Measurements from ENCODE around the gene SLIT3. TPM values are rescaled to one million over a fixed set of nuclear protein-coding genes. Genes with fewer than 3 reads are reported as not detected.

SLIT3 gene
- polyA plus RNA-seq, 1 of the 3 experiments (the other 2 are of a cell fraction): 119 TPM

GRCh38 chr5:168929656-168930055, 371.3 kb downstream of the SLIT3 start:
- H3K36me3 ChIP-seq (replicated peaks in 1 of 2; ENCODE audit: control insufficient read depth in 1 of 2, insufficient read depth in 2 of 2, low read length in 1 of 2): no peaks in the 10 kb centered on the region
- ChIA-PET CTCF (interaction anchor here (1.4 kb wide), 1 partner anchor 9 kb away, joined by 4 read pairs; no protein-coding TSS in a partner anchor), POLR2A (no interaction called here)
- H3K27ac ChIP-seq (ENCODE audit: low read depth in 2 of 2, low read length in 1 of 2): no peak overlapping the region
- no peaks in the 10 kb centered on the region for H3F3A ChIP-seq (replicated peaks; ENCODE audit: insufficient read depth)
- no peak for DNase-seq
- H3K9me2 ChIP-seq: no peaks in the 10 kb centered on the region
- WGBS (ENCODE audit: low lambda C conversion rate): 98% methylated on average over 5 of the region's 7 CpGs
- no peaks in the 10 kb centered on the region for H3K9me3 ChIP-seq
- H4K20me1 ChIP-seq (ENCODE audit: insufficient read depth): no peaks in the 10 kb centered on the region
- H3K4me2 ChIP-seq: no peak overlapping the region
- H3K4me3 ChIP-seq (ENCODE audit: low read depth in 2 of 2, low read length in 1 of 2): no peak overlapping the region
- H3K27me3 ChIP-seq (ENCODE audit: insufficient read depth): no peaks in the 10 kb centered on the region
- no peak overlapping the region for H2AFZ ChIP-seq (ENCODE audit: low read depth)
- H3K4me1 ChIP-seq (ENCODE audit: control insufficient read depth in 1 of 2, insufficient read depth in 2 of 2, low read depth in 1 of 2, low read length in 1 of 2): peaks cover 0 to 17% of the 10 kb centered on the region in 2 experiments; a peak in 1 of 4 replicates
- TF ChIP-seq CTCF (IDR thresholded peaks at IDR 0.05) (no peak), RCOR1 (IDR thresholded peaks at IDR 0.05; ENCODE audit: low read length) (no peak), SIN3A (IDR thresholded peaks at IDR 0.05; ENCODE audit: borderline replicate concordance, low read depth, low read length) (no peak)
- no peaks in the 10 kb centered on the region for H3K79me2 ChIP-seq (ENCODE audit: insufficient read depth)
- no peak overlapping the region for H3K9ac ChIP-seq

GRCh38 chr5:168925160-168925559, 375.8 kb downstream of the SLIT3 start:
- Histone ChIP-seq H3K79me2 (ENCODE audit: insufficient read depth) (no peaks in the 10 kb centered on the region), H3K27me3 (ENCODE audit: insufficient read depth) (no peaks in the 10 kb centered on the region), H2AFZ (ENCODE audit: low read depth) (no peak overlapping the region), H3F3A (replicated peaks; ENCODE audit: insufficient read depth) (peaks cover 4% of the 10 kb centered on the region), H3K27ac (ENCODE audit: low read depth in 2 of 2, low read length in 1 of 2) (no peak overlapping the region), H3K4me2 (no peak overlapping the region), H3K9me2 (no peaks in the 10 kb centered on the region), H3K36me3 (replicated peaks in 1 of 2; ENCODE audit: control insufficient read depth in 1 of 2, insufficient read depth in 2 of 2, low read length in 1 of 2) (no peaks in the 10 kb centered on the region), H3K9me3 (no peaks in the 10 kb centered on the region), H4K20me1 (ENCODE audit: insufficient read depth) (no peaks in the 10 kb centered on the region), H3K4me1 (ENCODE audit: control insufficient read depth in 1 of 2, insufficient read depth in 2 of 2, low read depth in 1 of 2, low read length in 1 of 2) (peaks cover 0 to 21% of the 10 kb centered on the region in 2 experiments; a peak in 2 of 4 replicates), H3K9ac (no peak overlapping the region), H3K4me3 (ENCODE audit: low read depth in 2 of 2, low read length in 1 of 2) (no peak overlapping the region)
- no peak for DNase-seq
- no peak for TF ChIP-seq EZH2phosphoT487 (IDR thresholded peaks at IDR 0.05; ENCODE audit: borderline replicate concordance, low read depth)
- no peak for TF ChIP-seq RXRA (IDR thresholded peaks at IDR 0.05; ENCODE audit: borderline replicate concordance, low read depth)
- TF ChIP-seq MEF2A (IDR thresholded peaks at IDR 0.05; ENCODE audit: borderline replicate concordance, low read depth): no peak
- no peak for TF ChIP-seq TCF12 (IDR thresholded peaks at IDR 0.05)
- TF ChIP-seq GABPA (IDR thresholded peaks at IDR 0.05; ENCODE audit: low read depth): no peak
- TF ChIP-seq SMC3 (IDR thresholded peaks at IDR 0.05; ENCODE audit: low read depth, low read length): no peak
- no peak for TF ChIP-seq GATA2 (CRISPR knock-in tag; IDR thresholded peaks at IDR 0.05)
- TF ChIP-seq REST (IDR thresholded peaks at IDR 0.05; ENCODE audit: low read depth, low read length): no peak
- no peak for TF ChIP-seq EP300 (IDR thresholded peaks at IDR 0.05; ENCODE audit: borderline replicate concordance in 1 of 2, low read depth in 1 of 2, low read length in 1 of 2)
- TF ChIP-seq MXI1 (IDR thresholded peaks at IDR 0.05; ENCODE audit: low read depth, low read length): no peak
- no peak for TF ChIP-seq JUND (IDR thresholded peaks at IDR 0.05)
- TF ChIP-seq MAX (IDR thresholded peaks at IDR 0.05; ENCODE audit: low read depth): no peak
- TF ChIP-seq FOSL2 (IDR thresholded peaks at IDR 0.05; ENCODE audit: borderline replicate concordance, low read depth): no peak
- ChIA-PET CTCF (interaction anchor here (1.1 to 3.4 kb wide), 3 partner anchors 11 to 44 kb away, joined by 3 to 13 read pairs (median 4); no protein-coding TSS in a partner anchor), POLR2A (interaction anchor here (0.9 kb wide), 1 partner anchor 39 kb away, joined by 4 read pairs; no protein-coding TSS in a partner anchor)
- WGBS (ENCODE audit: low lambda C conversion rate): 71% methylated on average over 1 of the region's 3 CpGs

Data from SK-N-SH (cell line).